SK-N-SH (cell line): ENCODE data around the gene SART1. TPM values are rescaled to one million over a fixed set of nuclear protein-coding genes. Genes with fewer than 3 reads are reported as not detected.

Experiments used
- CTCF ChIA-PET: fragments of 300-600, 350-600 bp; formaldehyde crosslinking; extraction: SDS; loops from one replicate; lab custom pipeline; 2021; lab: Yijun Ruan, JAX
- POLR2A ChIA-PET: fragments of 350-600 bp; sonication (Branson Sonifier 250); formaldehyde crosslinking; extraction: SDS; loops from one replicate; lab custom pipeline; 2020; ENCODE audit warnings: antibody characterized with exemption, inconsistent platforms; lab: Yijun Ruan, JAX
- DNase-seq: peaks from one replicate; pipeline ENCODE4 v3.0.0; 2012
- H2AFZ ChIP-seq: fragments of 200-600 bp; sonication (generic); 2 replicates; pipeline ENCODE4 v1.8.1; 2016; ENCODE audit warnings: antibody characterized with exemption, mild to moderate bottlenecking, low read depth
- H3F3A ChIP-seq: fragments of 200-600 bp; sonication (generic); replicated peaks from 2 replicates; pipeline ENCODE3; 2016; ENCODE audit warnings: antibody characterized with exemption, mild to moderate bottlenecking; ENCODE audit not compliant: insufficient read depth
- H3K27ac ChIP-seq, 2 experiments: fragments of 200-500 bp in 1 of 2; fragments of 200-600 bp in 1 of 2; sonication (Bioruptor generic) in 1 of 2; sonication (generic), shearing (Covaris generic) in 1 of 2; 2 replicates each; pipeline versions ENCODE4 v1.5.1 to v1.6.1; 2014 to 2016; ENCODE audit warnings: low read depth in 2 of 2, inconsistent platforms in 1 of 2, low read length in 1 of 2, mild to moderate bottlenecking in 1 of 2, mixed read lengths in 1 of 2
- H3K27me3 ChIP-seq: fragments of 200-600 bp; sonication (generic), shearing (Covaris generic); 2 replicates; pipeline ENCODE4 v1.6.1; 2016; ENCODE audit warnings: mixed run types; ENCODE audit not compliant: insufficient read depth
- H3K36me3 ChIP-seq, 2 experiments: fragments of 200-500 bp in 1 of 2; fragments of 200-600 bp in 1 of 2; sonication (Bioruptor generic) in 1 of 2; sonication (generic) in 1 of 2; replicated peaks in 1 of 2; 2 replicates each; pipeline versions ENCODE3 to v1.5.1; 2014 to 2016; ENCODE audit warnings: low read length in 1 of 2, mild to moderate bottlenecking in 1 of 2; ENCODE audit not compliant: insufficient read depth in 2 of 2, control insufficient read depth in 1 of 2
- H3K4me1 ChIP-seq, 2 experiments: fragments of 200-500 bp in 1 of 2; fragments of 200-600 bp in 1 of 2; sonication (Bioruptor generic) in 1 of 2; sonication (generic), shearing (Covaris generic) in 1 of 2; 2 replicates each; pipeline versions ENCODE4 v1.5.1 to v1.6.1; 2014 to 2016; ENCODE audit warnings: low read depth in 1 of 2, low read length in 1 of 2, mixed run types in 1 of 2; ENCODE audit not compliant: insufficient read depth in 2 of 2, control insufficient read depth in 1 of 2
- H3K4me2 ChIP-seq: fragments of 200-600 bp; sonication (generic), shearing (Covaris generic); 2 replicates; pipeline ENCODE4 v1.6.1; 2017; ENCODE audit warnings: mixed run types
- H3K4me3 ChIP-seq, 2 experiments: fragments of 200-500 bp in 1 of 2; fragments of 200-600 bp in 1 of 2; sonication (Bioruptor generic) in 1 of 2; sonication (generic), shearing (Covaris generic) in 1 of 2; 2 replicates each; pipeline versions ENCODE4 v1.5.1 to v1.8.1; 2014 to 2016; ENCODE audit warnings: low read depth in 2 of 2, inconsistent platforms in 1 of 2, low read length in 1 of 2, mild to moderate bottlenecking in 1 of 2, mixed read lengths in 1 of 2, moderate library complexity in 1 of 2
- H3K79me2 ChIP-seq: fragments of 200-600 bp; sonication (generic); 2 replicates; pipeline ENCODE4 v1.8.1; 2017; ENCODE audit warnings: mild to moderate bottlenecking; ENCODE audit not compliant: insufficient read depth
- H3K9ac ChIP-seq: fragments of 200-600 bp; sonication (generic); 2 replicates; pipeline ENCODE4 v1.6.1; 2017; ENCODE audit warnings: mixed run types
- H3K9me2 ChIP-seq: fragments of 200-600 bp; sonication (generic); 2 replicates; pipeline ENCODE4 v1.6.1; 2017; ENCODE audit warnings: mixed run types
- H3K9me3 ChIP-seq: fragments of 200-600 bp; sonication (generic); 2 replicates; pipeline ENCODE4 v1.6.1; 2017; ENCODE audit warnings: mixed run types, mild to moderate bottlenecking, moderate library complexity
- H4K20me1 ChIP-seq: fragments of 200-600 bp; sonication (generic); 2 replicates; pipeline ENCODE4 v1.6.1; 2017; ENCODE audit warnings: mild to moderate bottlenecking, mixed run types; ENCODE audit not compliant: insufficient read depth
- ELF1 ChIP-seq: IDR thresholded peaks from 2 replicates; pipeline ENCODE4 v1.4.0; 2012
- FOSL2 ChIP-seq: IDR thresholded peaks from 2 replicates; pipeline ENCODE4 v1.4.0; 2012; ENCODE audit warnings: low read depth, mild to moderate bottlenecking, moderate library complexity, borderline replicate concordance
- IRF3 ChIP-seq: fragments of 150-350 bp; IDR thresholded peaks from 2 replicates; pipeline ENCODE4 v1.6.1; 2016; ENCODE audit warnings: mild to moderate bottlenecking, low read depth, low read length
- JUND ChIP-seq: IDR thresholded peaks from 2 replicates; pipeline ENCODE4 v1.4.0; 2012
- NFIC ChIP-seq: IDR thresholded peaks from 2 replicates; pipeline ENCODE4 v1.4.0; 2012; ENCODE audit warnings: borderline replicate concordance
- POLR2AphosphoS5 ChIP-seq: IDR thresholded peaks from 2 replicates; pipeline ENCODE4 v1.6.1; 2012; ENCODE audit warnings: low read depth, low read length
- SIN3A ChIP-seq: IDR thresholded peaks from 2 replicates; pipeline ENCODE4 v1.6.1; 2012; ENCODE audit warnings: low read depth, mild to moderate bottlenecking, low read length, moderate library complexity, borderline replicate concordance
- TAF1 ChIP-seq: IDR thresholded peaks from 2 replicates; pipeline ENCODE4 v1.6.1; 2012; ENCODE audit warnings: low read depth, mild to moderate bottlenecking, low read length, moderate library complexity, borderline replicate concordance
- TCF12 ChIP-seq: IDR thresholded peaks from 2 replicates; pipeline ENCODE4 v1.4.0; 2012
- YY1 ChIP-seq: IDR thresholded peaks from 2 replicates; pipeline ENCODE4 v1.4.0; 2012; ENCODE audit warnings: low read depth, mild to moderate bottlenecking
- WGBS: methylation state at CpG from one replicate; pipeline ENCODE4 v1.1.6; 2017; ENCODE audit warnings: low lambda C conversion rate; 5-methylcytosine and 5-hydroxymethylcytosine counted together
- polyA plus RNA-seq, 3 experiments: library from polyadenylated mRNA; depleted of rRNA; stranded (reverse); fragments of >200 nt; gene quantifications; 2 replicates each; pipeline ENCODE4 v1.2.3, GENCODE V29; 2012
- TF ChIP-seq, protein P1 (sequence below): IDR thresholded peaks from 2 replicates; pipeline ENCODE4 v1.4.0; 2012; ENCODE audit warnings: low read depth
- TF ChIP-seq, protein P2 (sequence below): IDR thresholded peaks from 2 replicates; pipeline ENCODE4; 2012
- TF ChIP-seq, protein P3 (sequence below): IDR thresholded peaks from 2 replicates; pipeline ENCODE4 v1.4.0; 2012; ENCODE audit warnings: low read depth, borderline replicate concordance

The SART1 gene
- polyA plus RNA-seq, 1 of the 3 experiments (the other 2 are of a cell fraction): 73.6 TPM

- WGBS: 85% methylated on average over 8 of the region's 8 CpGs
Observed at GRCh38 chr11:66020212-66020611, 58.7 kb downstream of the SART1 start.

DNA sequence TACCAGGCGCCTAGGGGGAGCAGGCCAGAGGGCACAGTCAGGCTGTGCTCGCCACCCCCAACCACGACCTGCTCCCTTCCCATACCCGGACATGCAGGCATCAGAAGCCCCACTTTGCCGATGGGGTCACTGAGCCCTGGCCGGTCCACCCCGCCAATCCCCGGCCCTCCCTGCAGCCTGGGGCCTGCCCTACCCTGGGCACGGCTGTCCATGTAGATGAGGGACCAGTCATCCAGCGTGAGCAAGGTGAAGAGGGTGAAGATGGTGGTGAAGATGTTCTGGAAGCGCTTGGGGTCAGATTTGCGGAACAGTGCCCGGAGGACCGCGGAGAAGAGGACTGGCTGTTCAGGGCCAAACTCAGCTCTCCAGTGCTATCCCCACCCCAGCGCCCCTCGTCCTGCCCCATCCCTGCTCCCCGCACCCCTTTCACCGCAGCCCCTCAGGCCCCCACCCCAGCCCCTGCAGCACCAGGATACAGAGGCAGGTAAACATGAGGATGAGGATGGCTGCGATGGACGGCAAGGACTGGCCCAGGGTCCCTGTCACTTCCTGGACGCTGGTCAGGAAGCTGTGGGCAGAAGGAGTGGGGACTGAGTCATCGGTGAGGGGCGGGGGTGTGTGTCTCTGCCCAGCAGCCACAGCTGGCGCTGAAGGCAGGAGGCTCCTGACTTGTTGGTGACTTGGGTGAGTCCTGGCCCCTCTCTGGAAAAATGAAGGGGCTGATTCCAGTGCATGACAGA is 59.3 kb downstream of the SART1 start:
- no peak overlapping the region for H3K4me3 ChIP-seq
- ChIA-PET POLR2A (no interaction called here), CTCF (interaction anchor here (0.5 to 1.8 kb wide), 5 partner anchors 17 to 262 kb away, joined by 3 to 8 read pairs (median 4); partner anchors contain the start of gene FIBP)
- peak overlapping the region in 1 of 2 experiments; percentile 63; a peak in 2 of 4 replicates for H3K27ac ChIP-seq
- H3F3A ChIP-seq: peaks cover 12% of the 10 kb centered on the region
- peaks cover 38% of the 10 kb centered on the region; the same call in 1 of the 2 replicates for H3K79me2 ChIP-seq
- H3K9me2 ChIP-seq: no peaks in the 10 kb centered on the region
- peak overlapping the region; percentile 25; the same call in 1 of the 2 replicates for H3K9ac ChIP-seq
- peak; percentile 70 for TF ChIP-seq TCF12
- no peak for TF ChIP-seq IRF3
- peak; percentile 68; the same call in 1 of the 2 replicates for TF ChIP-seq SIN3A
- peak; percentile 21; the same call in 1 of the 2 replicates for TF ChIP-seq NFIC
- peak; percentile 93 for TF ChIP-seq FOSL2
- TF ChIP-seq TAF1: no peak
- TF ChIP-seq JUND: peak; percentile 78; the same call in 1 of the 2 replicates
- TF ChIP-seq, protein P1, sequence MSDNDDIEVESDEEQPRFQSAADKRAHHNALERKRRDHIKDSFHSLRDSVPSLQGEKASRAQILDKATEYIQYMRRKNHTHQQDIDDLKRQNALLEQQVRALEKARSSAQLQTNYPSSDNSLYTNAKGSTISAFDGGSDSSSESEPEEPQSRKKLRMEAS: peak; percentile 65; the same call in 1 of the 2 replicates
- TF ChIP-seq POLR2AphosphoS5: peak; percentile 14; the same call in 1 of the 2 replicates
- TF ChIP-seq, protein P2, sequence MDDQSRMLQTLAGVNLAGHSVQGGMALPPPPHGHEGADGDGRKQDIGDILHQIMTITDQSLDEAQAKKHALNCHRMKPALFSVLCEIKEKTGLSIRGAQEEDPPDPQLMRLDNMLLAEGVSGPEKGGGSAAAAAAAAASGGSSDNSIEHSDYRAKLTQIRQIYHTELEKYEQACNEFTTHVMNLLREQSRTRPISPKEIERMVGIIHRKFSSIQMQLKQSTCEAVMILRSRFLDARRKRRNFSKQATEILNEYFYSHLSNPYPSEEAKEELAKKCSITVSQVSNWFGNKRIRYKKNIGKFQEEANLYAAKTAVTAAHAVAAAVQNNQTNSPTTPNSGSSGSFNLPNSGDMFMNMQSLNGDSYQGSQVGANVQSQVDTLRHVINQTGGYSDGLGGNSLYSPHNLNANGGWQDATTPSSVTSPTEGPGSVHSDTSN: peak; percentile 36; the same call in 1 of the 2 replicates
- TF ChIP-seq, protein P3, sequence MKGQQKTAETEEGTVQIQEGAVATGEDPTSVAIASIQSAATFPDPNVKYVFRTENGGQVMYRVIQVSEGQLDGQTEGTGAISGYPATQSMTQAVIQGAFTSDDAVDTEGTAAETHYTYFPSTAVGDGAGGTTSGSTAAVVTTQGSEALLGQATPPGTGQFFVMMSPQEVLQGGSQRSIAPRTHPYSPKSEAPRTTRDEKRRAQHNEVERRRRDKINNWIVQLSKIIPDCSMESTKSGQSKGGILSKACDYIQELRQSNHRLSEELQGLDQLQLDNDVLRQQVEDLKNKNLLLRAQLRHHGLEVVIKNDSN: no peak
- peak; percentile 71 for TF ChIP-seq ELF1
- H4K20me1 ChIP-seq: no peaks in the 10 kb centered on the region
- no peak for DNase-seq
- H3K4me1 ChIP-seq: peaks cover 6 to 31% of the 10 kb centered on the region in 2 experiments; a peak in 3 of 4 replicates
- H3K36me3 ChIP-seq: no peaks in the 10 kb centered on the region
- no peaks in the 10 kb centered on the region for H3K9me3 ChIP-seq
- WGBS: 69% methylated on average over 23 of the region's 25 CpGs
- H3K4me2 ChIP-seq: peak overlapping the region; percentile 67
- no peaks in the 10 kb centered on the region for H3K27me3 ChIP-seq
- H2AFZ ChIP-seq: no peak overlapping the region

More at GRCh38 chr11:66020212-66020611, 58.7 kb downstream of the SART1 start:
- Histone ChIP-seq H3K4me3 (no peak overlapping the region), H3K4me1 (peaks cover 12 to 37% of the 10 kb centered on the region in 2 experiments; a peak in 3 of 4 replicates), H4K20me1 (no peaks in the 10 kb centered on the region), H3K27me3 (no peaks in the 10 kb centered on the region), H3K27ac (peak overlapping the region in 1 of 2 experiments; percentile 63; a peak in 2 of 4 replicates), H3K9me3 (no peaks in the 10 kb centered on the region), H3K36me3 (no peaks in the 10 kb centered on the region), H3K79me2 (peaks cover 38% of the 10 kb centered on the region; the same call in 1 of the 2 replicates), H3K9me2 (no peaks in the 10 kb centered on the region), H3K4me2 (peak overlapping the region; percentile 67; the same call in 1 of the 2 replicates), H3K9ac (no peak overlapping the region), H3F3A (peaks cover 18% of the 10 kb centered on the region), H2AFZ (no peak overlapping the region)
- CTCF ChIA-PET: interaction anchor here (0.5 to 1.2 kb wide), 4 partner anchors 32 to 427 kb away, joined by 3 to 5 read pairs (median 4); no protein-coding TSS in a partner anchor
- no peak for TF ChIP-seq YY1
- POLR2A ChIA-PET: interaction anchor here (0.5 kb wide), 1 partner anchor 142 kb away, joined by 3 read pairs; no protein-coding TSS in a partner anchor
- no peak for DNase-seq
